AG04449 (cell line): ENCODE measurements around the gene TMEM135.
"Not testable (repeated sequence)": the region's sequence is repeated elsewhere in the genome, so short reads cannot be mapped to it uniquely, and the experiment has no call there.

ENCODE experiments used
- CTCF ChIA-PET: fragments of 350-600 bp; formaldehyde crosslinking; extraction: SDS; loops from one replicate; lab custom pipeline; 2021; ENCODE audit warnings: antibody characterized with exemption; lab: Yijun Ruan, JAX
- POLR2A ChIA-PET: fragments of 400-600, 350-600 bp; formaldehyde crosslinking; extraction: SDS; loops from one replicate; lab custom pipeline; 2020; ENCODE audit warnings: antibody characterized with exemption, inconsistent platforms; lab: Yijun Ruan, JAX
- DNase-seq: peaks from one replicate; pipeline ENCODE4 v3.0.0-alpha.2; 2010; ENCODE audit warnings: low read depth, low spot score
- H3K4me3 ChIP-seq: 2 replicates; pipeline ENCODE4 v1.5.1; 2011; ENCODE audit warnings: low read depth, mild to moderate bottlenecking, control low read depth, low read length
- TF ChIP-seq, protein P1 (sequence below): IDR thresholded peaks from one replicate; pipeline ENCODE4 v1.5.1; 2011; ENCODE audit warnings: mild to moderate bottlenecking, moderate library complexity, low read length, control low read depth, inconsistent platforms; ENCODE audit not compliant: insufficient read depth; ENCODE audit errors: missing control alignments

Gene TMEM135

DNA sequence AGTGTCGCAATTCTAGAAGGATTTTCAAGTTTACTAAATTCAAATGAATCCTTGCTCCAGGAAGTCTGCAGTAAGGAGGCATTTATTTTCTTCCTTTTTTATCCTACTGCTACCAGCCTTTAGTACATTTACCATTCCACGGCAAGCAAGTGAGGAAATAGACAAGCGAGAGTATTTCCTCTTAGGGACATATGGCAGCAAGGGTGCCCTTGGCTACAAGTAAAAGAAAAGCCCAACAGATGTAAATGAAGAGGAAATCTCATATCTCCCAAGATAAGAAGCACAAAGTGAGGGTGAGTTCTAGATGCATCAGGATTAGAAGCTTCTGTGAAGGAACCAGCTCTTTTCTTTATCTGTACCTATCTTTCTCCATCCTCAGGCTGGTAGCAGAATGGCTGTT is 44.7 kb upstream of the TMEM135 start:
- no peak for DNase-seq
- ChIA-PET CTCF (interaction anchor here (1.2 to 3.6 kb wide), 4 partner anchors 12 to 290 kb away, joined by 3 to 23 read pairs (median 5); no protein-coding TSS in a partner anchor), POLR2A (no interaction called here)
- TF ChIP-seq, protein P1, sequence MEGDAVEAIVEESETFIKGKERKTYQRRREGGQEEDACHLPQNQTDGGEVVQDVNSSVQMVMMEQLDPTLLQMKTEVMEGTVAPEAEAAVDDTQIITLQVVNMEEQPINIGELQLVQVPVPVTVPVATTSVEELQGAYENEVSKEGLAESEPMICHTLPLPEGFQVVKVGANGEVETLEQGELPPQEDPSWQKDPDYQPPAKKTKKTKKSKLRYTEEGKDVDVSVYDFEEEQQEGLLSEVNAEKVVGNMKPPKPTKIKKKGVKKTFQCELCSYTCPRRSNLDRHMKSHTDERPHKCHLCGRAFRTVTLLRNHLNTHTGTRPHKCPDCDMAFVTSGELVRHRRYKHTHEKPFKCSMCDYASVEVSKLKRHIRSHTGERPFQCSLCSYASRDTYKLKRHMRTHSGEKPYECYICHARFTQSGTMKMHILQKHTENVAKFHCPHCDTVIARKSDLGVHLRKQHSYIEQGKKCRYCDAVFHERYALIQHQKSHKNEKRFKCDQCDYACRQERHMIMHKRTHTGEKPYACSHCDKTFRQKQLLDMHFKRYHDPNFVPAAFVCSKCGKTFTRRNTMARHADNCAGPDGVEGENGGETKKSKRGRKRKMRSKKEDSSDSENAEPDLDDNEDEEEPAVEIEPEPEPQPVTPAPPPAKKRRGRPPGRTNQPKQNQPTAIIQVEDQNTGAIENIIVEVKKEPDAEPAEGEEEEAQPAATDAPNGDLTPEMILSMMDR: no peak
- H3K4me3 ChIP-seq: no peak overlapping the region

DNA sequence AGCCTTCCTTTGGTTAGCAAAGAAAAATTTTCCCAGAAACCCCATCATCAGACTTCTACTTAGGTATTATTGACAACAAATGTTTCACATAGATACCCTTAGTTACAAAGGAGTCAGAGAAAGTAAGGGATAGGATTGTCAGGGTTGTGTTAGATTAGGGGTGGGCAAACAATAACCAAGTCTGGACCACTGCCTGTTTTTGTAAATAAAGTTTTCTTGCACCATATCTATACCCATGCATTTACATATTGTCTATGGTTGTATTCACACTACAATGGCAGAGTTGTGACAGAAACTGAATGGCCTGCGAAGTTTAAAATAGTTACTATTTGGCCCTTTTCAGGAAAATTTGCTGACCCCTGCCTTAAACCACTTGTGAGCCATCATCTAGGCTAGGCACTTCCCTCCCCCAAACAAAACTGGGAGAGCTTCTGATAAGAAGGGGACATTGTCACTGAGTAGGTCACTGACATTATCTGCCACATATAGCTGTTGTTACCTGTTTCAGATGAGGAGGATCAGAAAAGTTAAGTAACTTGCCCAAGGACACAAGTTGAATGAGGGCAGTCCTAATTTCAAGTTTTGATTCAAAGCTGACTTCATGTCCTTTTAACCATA is 40.7 kb upstream of the TMEM135 start:
- no peak overlapping the region for H3K4me3 ChIP-seq
- TF ChIP-seq, protein P1: no peak
- DNase-seq: no peak
- POLR2A ChIA-PET: no interaction called here
- CTCF ChIA-PET: interaction anchor here (0.7 to 4.1 kb wide), 8 partner anchors 9 to 299 kb away, joined by 3 to 53 read pairs (median 4); no protein-coding TSS in a partner anchor

DNA sequence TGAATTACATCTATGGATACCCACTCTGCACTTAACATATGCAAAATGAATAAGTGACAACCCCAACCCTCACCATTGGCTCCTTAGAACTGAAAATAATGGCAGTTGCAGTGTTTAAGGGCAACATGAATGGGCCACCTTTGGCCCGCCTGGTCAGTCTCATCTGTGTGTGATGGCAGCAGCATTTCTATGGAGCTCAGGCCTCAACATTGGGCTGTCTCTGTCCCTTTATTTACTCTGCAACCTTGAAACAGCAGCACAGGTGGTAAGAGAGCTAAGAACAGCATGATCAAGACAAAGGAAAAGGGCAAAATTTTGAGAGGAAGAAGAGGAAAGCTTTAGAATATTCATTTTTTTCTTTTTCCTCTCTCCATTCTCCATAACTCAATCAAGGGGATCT is 38.3 kb upstream of the TMEM135 start:
- POLR2A ChIA-PET: no interaction called here
- CTCF ChIA-PET: interaction anchor here (0.8 to 1.7 kb wide), 3 partner anchors 8 to 60 kb away, joined by 3 to 4 read pairs (median 4); no protein-coding TSS in a partner anchor
- H3K4me3 ChIP-seq: no peak overlapping the region
- TF ChIP-seq, protein P1: no peak
- no peak for DNase-seq

DNA sequence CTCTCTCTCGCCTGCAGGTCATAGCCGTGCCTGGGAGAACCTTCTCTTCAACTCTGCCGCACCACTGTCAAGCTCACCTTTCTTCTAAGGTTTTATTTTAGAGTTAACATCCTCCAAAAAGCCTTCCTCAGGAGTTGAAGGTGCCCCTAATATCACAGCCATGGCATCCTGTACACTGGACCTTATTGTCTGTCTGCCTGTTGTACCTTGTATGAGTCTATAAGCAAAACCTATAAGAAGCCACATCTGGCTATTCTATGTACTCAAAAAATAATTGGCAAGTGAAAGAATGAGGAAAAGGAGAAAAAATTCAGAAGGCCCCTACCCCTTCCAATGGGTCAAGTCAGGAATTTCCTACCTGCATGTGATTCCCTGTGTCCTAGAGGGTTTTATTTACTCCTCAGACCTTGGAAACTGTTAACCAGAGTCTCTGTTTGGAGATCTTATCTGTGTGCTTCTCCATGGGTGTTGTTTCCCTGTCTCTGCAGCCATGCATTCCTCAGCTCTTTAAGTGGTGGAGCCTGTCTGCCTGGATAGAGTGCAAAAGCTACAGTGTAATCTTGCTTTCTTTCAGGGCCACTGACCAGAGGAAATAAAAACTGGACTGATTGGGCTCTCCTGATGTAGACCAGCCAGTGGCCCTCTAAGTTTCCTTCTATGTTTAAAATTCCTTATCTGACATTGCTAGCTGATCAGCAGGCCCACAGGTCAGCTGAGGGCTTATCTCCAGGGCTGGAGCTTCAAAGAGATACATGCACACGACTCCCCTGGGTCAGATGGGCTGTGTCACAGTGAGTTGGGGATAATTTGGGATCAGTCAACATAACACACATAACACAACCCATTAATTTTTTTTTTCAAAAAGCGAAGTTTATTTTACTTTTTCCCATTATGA is 37.6 kb upstream of the TMEM135 start:
- ChIA-PET CTCF (interaction anchor here (0.8 to 1.4 kb wide), 3 partner anchors 10 to 421 kb away, joined by 3 to 4 read pairs (median 3); no protein-coding TSS in a partner anchor), POLR2A (no interaction called here)
- DNase-seq: no peak
- no peak overlapping the region for H3K4me3 ChIP-seq
- TF ChIP-seq, protein P1: no peak

DNA sequence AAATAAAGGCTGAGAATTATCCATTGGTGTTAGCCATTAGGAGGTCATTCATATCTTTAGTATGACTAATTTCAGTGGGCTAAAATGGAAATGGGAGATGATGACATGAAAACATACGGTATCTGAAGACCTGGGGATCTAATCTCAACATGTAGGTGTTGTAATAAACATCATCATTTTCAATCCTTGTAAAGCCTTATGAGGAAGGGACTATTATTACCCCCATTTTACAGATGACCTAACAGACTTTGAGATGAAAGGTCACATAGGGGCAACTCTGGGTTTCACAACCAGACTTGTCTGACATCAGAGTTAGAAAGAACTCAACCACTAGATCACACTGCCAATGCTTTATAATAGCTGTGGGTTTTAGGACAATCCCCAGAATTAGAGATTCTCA is 34.8 kb upstream of the TMEM135 start:
- CTCF ChIA-PET: interaction anchor here (1.0 to 1.5 kb wide), 3 partner anchors 8 to 95 kb away, joined by 3 to 5 read pairs (median 4); no protein-coding TSS in a partner anchor
- H3K4me3 ChIP-seq: no peak overlapping the region
- POLR2A ChIA-PET: no interaction called here
- no peak for DNase-seq
- TF ChIP-seq, protein P1: no peak

DNA sequence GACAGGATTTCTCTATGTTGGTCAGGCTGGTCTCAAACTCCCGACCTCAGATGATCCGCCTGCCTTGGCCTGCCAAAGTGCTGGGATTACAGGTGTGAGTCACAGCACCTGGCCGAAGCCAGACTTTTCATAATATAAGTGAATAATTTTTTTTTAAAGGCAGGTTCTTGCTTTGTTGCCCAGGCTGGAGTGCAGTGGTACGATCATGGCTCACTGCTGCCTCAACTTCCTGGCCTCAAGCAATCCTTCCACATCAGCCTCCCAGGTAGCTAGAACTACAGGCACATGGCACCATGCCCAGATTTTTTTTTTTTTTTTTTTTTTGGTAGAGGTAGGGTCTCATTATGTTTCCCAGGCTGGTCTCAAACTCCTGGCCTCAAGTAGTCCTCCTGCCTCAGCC is 33.5 kb upstream of the TMEM135 start:
- DNase-seq, POLR2A ChIA-PET, H3K4me3 ChIP-seq: not testable (repeated sequence)
- CTCF ChIA-PET: interaction anchor here (1.3 to 1.5 kb wide), 2 partner anchors 9 to 94 kb away, joined by 3 to 5 read pairs; no protein-coding TSS in a partner anchor
